HEK293 (cell line): ENCODE results near the gene HIPK2.

ENCODE experiments used
- CTCF ChIA-PET: fragments of 350-600 bp; formaldehyde crosslinking; extraction: SDS; loops from one replicate; lab custom pipeline; 2021; ENCODE audit warnings: antibody characterized with exemption; lab: Yijun Ruan, JAX
- POLR2A ChIA-PET: fragments of 300-600 bp; formaldehyde crosslinking; extraction: SDS; loops from one replicate; lab custom pipeline; 2020; ENCODE audit warnings: antibody characterized with exemption, inconsistent platforms; lab: Yijun Ruan, JAX
- H3K27ac ChIP-seq: fragments of 200-500 bp; sonication (Bioruptor generic); 2 replicates; pipeline ENCODE4 v1.5.1; 2014; ENCODE audit warnings: low read depth, low read length, control low read depth, inconsistent platforms; ENCODE audit errors: extremely low read depth
- H3K36me3 ChIP-seq, 2 experiments: fragments of 200-500 bp in 1 of 2; sonication (Bioruptor generic) in 1 of 2; 1 replicate in 1 of 2; 2 replicates in 1 of 2; pipeline ENCODE4 v1.5.1; 2014 to 2017; ENCODE audit warnings: inconsistent platforms in 2 of 2, low read length in 2 of 2; ENCODE audit not compliant: control insufficient read depth in 2 of 2, insufficient read depth in 1 of 2
- H3K4me1 ChIP-seq: fragments of 200-500 bp; sonication (Bioruptor generic); 2 replicates; pipeline ENCODE4 v1.5.1; 2014; ENCODE audit warnings: mild to moderate bottlenecking, low read length, inconsistent platforms; ENCODE audit not compliant: control insufficient read depth, insufficient read depth
- H3K4me3 ChIP-seq: 2 replicates; pipeline ENCODE4 v1.5.1; 2011; ENCODE audit warnings: low read depth, mild to moderate bottlenecking, control low read depth, low read length, moderate library complexity
- H3K9me3 ChIP-seq: fragments of 200-500 bp; sonication (Bioruptor generic); 2 replicates; pipeline ENCODE4 v1.5.1; 2014; ENCODE audit warnings: low read depth, low read length, inconsistent platforms; ENCODE audit not compliant: control insufficient read depth, insufficient read depth
- SALL2 ChIP-seq: fragments of 450-650 bp; formaldehyde crosslinking; IDR thresholded peaks from 2 replicates; pipeline ENCODE4 v1.5.0; 2017; ENCODE audit warnings: missing biosample characterization, mild to moderate bottlenecking, missing genetic modification characterization, borderline replicate concordance
- SP2 ChIP-seq: fragments of 450-650 bp; formaldehyde crosslinking; IDR thresholded peaks from 2 replicates; pipeline ENCODE4 v1.5.1; 2016; ENCODE audit warnings: missing biosample characterization, missing genetic modification characterization
- ZNF133 ChIP-seq: fragments of 450-650 bp; formaldehyde crosslinking; IDR thresholded peaks from 2 replicates; pipeline ENCODE4 v1.5.1; 2016; ENCODE audit warnings: missing biosample characterization, missing genetic modification characterization
- ZNF155 ChIP-seq: fragments of 450-650 bp; formaldehyde crosslinking; IDR thresholded peaks from 2 replicates; pipeline ENCODE4 v1.5.1; 2016; ENCODE audit warnings: missing biosample characterization, missing genetic modification characterization
- ZNF184 ChIP-seq: fragments of 450-650 bp; IDR thresholded peaks from 2 replicates; pipeline ENCODE4 v1.5.1; 2018; ENCODE audit warnings: missing biosample characterization, mild to moderate bottlenecking, missing genetic modification characterization
- ZNF2 ChIP-seq: fragments of 450-650 bp; formaldehyde crosslinking; IDR thresholded peaks from 2 replicates; pipeline ENCODE4 v1.5.1; 2016; ENCODE audit warnings: missing biosample characterization, missing genetic modification characterization
- ZNF223 ChIP-seq: fragments of 450-650 bp; formaldehyde crosslinking; IDR thresholded peaks from 2 replicates; pipeline ENCODE4 v1.5.1; 2016; ENCODE audit warnings: missing biosample characterization, missing genetic modification characterization
- ZNF24 ChIP-seq: fragments of 450-650 bp; formaldehyde crosslinking; IDR thresholded peaks from 2 replicates; pipeline ENCODE4 v1.5.1; 2016; ENCODE audit warnings: missing biosample characterization, missing genetic modification characterization
- ZNF248 ChIP-seq: fragments of 450-650 bp; formaldehyde crosslinking; IDR thresholded peaks from 2 replicates; pipeline ENCODE4 v1.5.1; 2017; ENCODE audit warnings: missing biosample characterization, missing genetic modification characterization
- ZNF280C ChIP-seq: fragments of 450-650 bp; formaldehyde crosslinking; IDR thresholded peaks from 2 replicates; pipeline ENCODE4 v1.5.1; 2016; ENCODE audit warnings: missing biosample characterization, missing genetic modification characterization
- ZNF37A ChIP-seq: fragments of 450-650 bp; IDR thresholded peaks from 2 replicates; pipeline ENCODE4 v1.5.1; 2018; ENCODE audit warnings: missing biosample characterization, missing genetic modification characterization
- ZNF391 ChIP-seq: fragments of 450-650 bp; formaldehyde crosslinking; IDR thresholded peaks from 2 replicates; pipeline ENCODE4 v1.5.1; 2016; ENCODE audit warnings: low read depth, missing biosample characterization, missing genetic modification characterization, borderline replicate concordance
- ZNF501 ChIP-seq: fragments of 450-650 bp; formaldehyde crosslinking; IDR thresholded peaks from 2 replicates; pipeline ENCODE4 v1.5.1; 2016; ENCODE audit warnings: missing biosample characterization, missing genetic modification characterization
- ZNF521 ChIP-seq: fragments of 450-650 bp; formaldehyde crosslinking; IDR thresholded peaks from 2 replicates; pipeline ENCODE4 v1.5.1; 2017; ENCODE audit warnings: missing biosample characterization, mild to moderate bottlenecking, missing genetic modification characterization
- ZNF585B ChIP-seq: fragments of 450-650 bp; formaldehyde crosslinking; IDR thresholded peaks from 2 replicates; pipeline ENCODE4 v1.5.1; 2016; ENCODE audit warnings: missing biosample characterization, missing genetic modification characterization
- ZNF639 ChIP-seq: fragments of 450-650 bp; formaldehyde crosslinking; IDR thresholded peaks from 2 replicates; pipeline ENCODE4 v1.5.1; 2016; ENCODE audit warnings: missing biosample characterization, missing genetic modification characterization
- ZSCAN18 ChIP-seq: fragments of 450-650 bp; formaldehyde crosslinking; IDR thresholded peaks from 2 replicates; pipeline ENCODE4 v1.5.1; 2016; ENCODE audit warnings: missing biosample characterization, missing genetic modification characterization
- TF ChIP-seq, protein P1 (sequence below): fragments of 450-650 bp; formaldehyde crosslinking; IDR thresholded peaks from 2 replicates; pipeline ENCODE4 v1.5.1; 2016; ENCODE audit warnings: missing biosample characterization, missing genetic modification characterization
- TF ChIP-seq, protein P2 (sequence below): fragments of 450-650 bp; formaldehyde crosslinking; IDR thresholded peaks from 2 replicates; pipeline ENCODE4 v1.5.1; 2017; ENCODE audit warnings: missing biosample characterization, missing genetic modification characterization
- TF ChIP-seq, protein P3 (sequence below): fragments of 450-650 bp; formaldehyde crosslinking; IDR thresholded peaks from 2 replicates; pipeline ENCODE4 v1.5.1; 2017; ENCODE audit warnings: missing biosample characterization, missing genetic modification characterization

Gene HIPK2

DNA sequence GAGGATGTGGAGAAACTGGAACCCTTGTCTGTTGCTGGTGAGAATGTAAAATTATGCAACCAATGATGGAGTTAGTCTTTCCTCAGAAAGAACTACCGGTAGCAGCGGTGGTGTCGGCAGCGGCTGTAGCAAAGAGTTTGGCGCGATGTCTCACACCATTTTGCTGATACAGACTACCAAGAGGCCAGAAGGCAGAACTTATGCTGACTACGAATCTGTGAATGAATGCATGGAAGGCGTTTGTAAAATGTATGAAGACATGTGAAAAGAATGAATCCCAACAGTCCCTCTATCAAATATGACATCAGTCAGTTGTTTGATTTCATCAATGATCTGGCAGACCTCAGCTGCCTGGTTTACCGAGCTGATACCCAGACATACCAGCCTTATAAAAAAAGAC, 243.7 kb downstream of the HIPK2 start:
- H3K27ac ChIP-seq: no peak overlapping the region
- ChIA-PET POLR2A (no interaction called here), CTCF (no interaction called here)
- no peak overlapping the region for H3K4me3 ChIP-seq
- no peaks in the 10 kb centered on the region for H3K9me3 ChIP-seq
- no peaks in the 10 kb centered on the region for H3K4me1 ChIP-seq
- TF ChIP-seq, protein P1, sequence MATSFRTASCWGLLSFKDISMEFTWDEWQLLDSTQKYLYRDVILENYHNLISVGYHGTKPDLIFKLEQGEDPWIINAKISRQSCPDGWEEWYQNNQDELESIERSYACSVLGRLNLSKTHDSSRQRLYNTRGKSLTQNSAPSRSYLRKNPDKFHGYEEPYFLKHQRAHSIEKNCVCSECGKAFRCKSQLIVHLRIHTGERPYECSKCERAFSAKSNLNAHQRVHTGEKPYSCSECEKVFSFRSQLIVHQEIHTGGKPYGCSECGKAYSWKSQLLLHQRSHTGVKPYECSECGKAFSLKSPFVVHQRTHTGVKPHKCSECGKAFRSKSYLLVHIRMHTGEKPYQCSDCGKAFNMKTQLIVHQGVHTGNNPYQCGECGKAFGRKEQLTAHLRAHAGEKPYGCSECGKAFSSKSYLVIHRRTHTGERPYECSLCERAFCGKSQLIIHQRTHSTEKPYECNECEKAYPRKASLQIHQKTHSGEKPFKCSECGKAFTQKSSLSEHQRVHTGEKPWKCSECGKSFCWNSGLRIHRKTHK (tag by site-specific recombination): no peak
- TF ChIP-seq ZNF133 (tag by site-specific recombination): no peak
- TF ChIP-seq SALL2 (tag by site-specific recombination): no peak
- TF ChIP-seq ZSCAN18 (tag by site-specific recombination): no peak
- TF ChIP-seq, protein P2, sequence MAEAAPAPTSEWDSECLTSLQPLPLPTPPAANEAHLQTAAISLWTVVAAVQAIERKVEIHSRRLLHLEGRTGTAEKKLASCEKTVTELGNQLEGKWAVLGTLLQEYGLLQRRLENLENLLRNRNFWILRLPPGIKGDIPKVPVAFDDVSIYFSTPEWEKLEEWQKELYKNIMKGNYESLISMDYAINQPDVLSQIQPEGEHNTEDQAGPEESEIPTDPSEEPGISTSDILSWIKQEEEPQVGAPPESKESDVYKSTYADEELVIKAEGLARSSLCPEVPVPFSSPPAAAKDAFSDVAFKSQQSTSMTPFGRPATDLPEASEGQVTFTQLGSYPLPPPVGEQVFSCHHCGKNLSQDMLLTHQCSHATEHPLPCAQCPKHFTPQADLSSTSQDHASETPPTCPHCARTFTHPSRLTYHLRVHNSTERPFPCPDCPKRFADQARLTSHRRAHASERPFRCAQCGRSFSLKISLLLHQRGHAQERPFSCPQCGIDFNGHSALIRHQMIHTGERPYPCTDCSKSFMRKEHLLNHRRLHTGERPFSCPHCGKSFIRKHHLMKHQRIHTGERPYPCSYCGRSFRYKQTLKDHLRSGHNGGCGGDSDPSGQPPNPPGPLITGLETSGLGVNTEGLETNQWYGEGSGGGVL (tag by site-specific recombination): no peak
- TF ChIP-seq ZNF501 (tag by site-specific recombination): no peak
- no peak for TF ChIP-seq ZNF391 (tag by site-specific recombination)
- no peak for TF ChIP-seq ZNF184
- TF ChIP-seq ZNF223 (tag by site-specific recombination): no peak
- no peak for TF ChIP-seq SP2 (tag by site-specific recombination)
- TF ChIP-seq ZNF280C (tag by site-specific recombination): no peak
- TF ChIP-seq ZNF639 (tag by site-specific recombination): no peak
- TF ChIP-seq, protein P3, sequence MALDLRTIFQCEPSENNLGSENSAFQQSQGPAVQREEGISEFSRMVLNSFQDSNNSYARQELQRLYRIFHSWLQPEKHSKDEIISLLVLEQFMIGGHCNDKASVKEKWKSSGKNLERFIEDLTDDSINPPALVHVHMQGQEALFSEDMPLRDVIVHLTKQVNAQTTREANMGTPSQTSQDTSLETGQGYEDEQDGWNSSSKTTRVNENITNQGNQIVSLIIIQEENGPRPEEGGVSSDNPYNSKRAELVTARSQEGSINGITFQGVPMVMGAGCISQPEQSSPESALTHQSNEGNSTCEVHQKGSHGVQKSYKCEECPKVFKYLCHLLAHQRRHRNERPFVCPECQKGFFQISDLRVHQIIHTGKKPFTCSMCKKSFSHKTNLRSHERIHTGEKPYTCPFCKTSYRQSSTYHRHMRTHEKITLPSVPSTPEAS (tag by site-specific recombination): no peak
- no peak for TF ChIP-seq ZNF2 (tag by site-specific recombination)
- TF ChIP-seq ZNF155: no peak
- TF ChIP-seq ZNF37A (tag by site-specific recombination): no peak
- no peak for TF ChIP-seq ZNF585B (tag by site-specific recombination)
- TF ChIP-seq ZNF24 (tag by site-specific recombination): no peak
- no peak for TF ChIP-seq ZNF521
- TF ChIP-seq ZNF248 (tag by site-specific recombination): no peak
- no peaks in the 10 kb centered on the region for H3K36me3 ChIP-seq
